ACC112 (cell line): ENCODE measurements around the gene FTO.
A peak's percentile ranks its signal among the peaks of the same experiment; 100 is the strongest.

Source experiments
- H2AFZ ChIP-seq: fragments of 200-600 bp; sonication (generic); one replicate; pipeline ENCODE4 v1.6.0; 2017; ENCODE audit warnings: antibody characterized with exemption, low read length; ENCODE audit not compliant: unreplicated experiment
- H3K27ac ChIP-seq: fragments of 200-600 bp; sonication (generic); 2 replicates; pipeline ENCODE4 v1.5.1; 2014; ENCODE audit warnings: low read depth, mild to moderate bottlenecking, antibody characterized with exemption, low read length, moderate library complexity
- H3K27me3 ChIP-seq: fragments of 200-600 bp; sonication (generic); 2 replicates; pipeline ENCODE4 v1.6.1; 2014; ENCODE audit warnings: mild to moderate bottlenecking, antibody characterized with exemption, low read length, moderate library complexity, mixed read lengths; ENCODE audit not compliant: insufficient read depth
- H3K36me3 ChIP-seq: fragments of 200-600 bp; sonication (generic); 2 replicates; pipeline ENCODE4 v1.6.1; 2016; ENCODE audit warnings: mild to moderate bottlenecking, antibody characterized with exemption, low read length, moderate library complexity, mixed read lengths; ENCODE audit not compliant: insufficient read depth
- H3K4me1 ChIP-seq: fragments of 200-600 bp; sonication (generic); one replicate; pipeline ENCODE4 v1.6.1; 2016; ENCODE audit warnings: low read length, mixed read lengths; ENCODE audit not compliant: insufficient read depth, unreplicated experiment, control insufficient read depth
- H3K4me3 ChIP-seq: fragments of 200-600 bp; sonication (generic); 2 replicates; pipeline ENCODE4 v1.5.1; 2014; ENCODE audit warnings: mild to moderate bottlenecking, low read depth, low read length
- H3K79me2 ChIP-seq: fragments of 200-600 bp; sonication (generic); one replicate; pipeline ENCODE4 v1.6.0; 2016; ENCODE audit warnings: low read length; ENCODE audit not compliant: control insufficient read depth, unreplicated experiment, insufficient read depth

Gene FTO

DNA sequence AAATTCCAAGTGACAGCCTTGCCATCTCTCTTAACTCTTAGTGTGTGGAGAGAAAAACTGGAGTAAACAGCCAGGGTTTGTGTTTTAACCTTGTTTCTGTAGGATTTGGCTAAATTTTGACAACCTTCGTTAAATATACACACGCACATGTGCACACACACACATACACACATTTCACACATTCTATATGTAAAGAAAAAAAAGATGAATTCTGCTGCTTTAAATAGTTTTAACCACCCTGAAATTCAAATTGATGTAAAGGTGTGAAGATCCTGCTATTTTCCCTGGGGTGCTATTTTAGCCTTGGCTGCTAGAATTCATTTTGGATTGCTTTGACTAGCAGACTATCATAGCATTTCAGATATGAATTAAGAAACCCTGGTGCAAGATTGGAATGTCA, 191.9 kb downstream of the FTO start:
- no peaks in the 10 kb centered on the region for H3K36me3 ChIP-seq
- no peaks in the 10 kb centered on the region for H3K27me3 ChIP-seq
- peaks cover 40% of the 10 kb centered on the region for H3K4me1 ChIP-seq
- no peak overlapping the region for H3K4me3 ChIP-seq
- H3K79me2 ChIP-seq = no peaks in the 10 kb centered on the region
- H3K27ac ChIP-seq = no peak overlapping the region
- H2AFZ ChIP-seq = no peak overlapping the region

- no peak overlapping the region for H2AFZ ChIP-seq
- H3K4me3 ChIP-seq = no peak overlapping the region
- no peaks in the 10 kb centered on the region for H3K36me3 ChIP-seq
- H3K27ac ChIP-seq = no peak overlapping the region
- no peaks in the 10 kb centered on the region for H3K27me3 ChIP-seq
- peaks cover 38% of the 10 kb centered on the region for H3K4me1 ChIP-seq
- no peaks in the 10 kb centered on the region for H3K79me2 ChIP-seq
Measured at GRCh38 chr16:53896722-53897121, 192.8 kb downstream of the FTO start.

DNA sequence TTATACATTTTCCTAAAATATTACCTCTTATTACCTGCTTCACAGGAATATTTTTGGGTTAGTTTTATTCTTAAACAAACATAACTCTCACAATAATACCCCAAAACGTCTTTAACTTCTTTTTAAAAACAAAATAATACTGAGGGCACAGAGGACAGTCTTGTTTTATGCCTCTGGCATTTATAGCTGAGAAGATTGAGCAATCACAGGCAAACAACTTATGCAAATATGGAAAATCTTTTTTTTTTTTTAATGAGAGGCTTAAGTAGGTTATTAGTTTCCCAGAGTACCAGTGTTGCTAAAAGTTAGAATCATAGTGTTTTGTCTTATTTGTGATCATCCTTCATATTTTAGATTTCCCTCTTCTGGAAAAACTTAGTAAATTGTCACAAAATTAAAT, 195.0 kb downstream of the FTO start:
- Histone ChIP-seq H3K4me1 (peaks cover 17% of the 10 kb centered on the region), H3K27me3 (no peaks in the 10 kb centered on the region), H3K36me3 (no peaks in the 10 kb centered on the region), H3K4me3 (no peak overlapping the region), H3K79me2 (no peaks in the 10 kb centered on the region), H2AFZ (no peak overlapping the region), H3K27ac (peak overlapping the region; percentile 7; the same call in 1 of the 2 replicates)

DNA sequence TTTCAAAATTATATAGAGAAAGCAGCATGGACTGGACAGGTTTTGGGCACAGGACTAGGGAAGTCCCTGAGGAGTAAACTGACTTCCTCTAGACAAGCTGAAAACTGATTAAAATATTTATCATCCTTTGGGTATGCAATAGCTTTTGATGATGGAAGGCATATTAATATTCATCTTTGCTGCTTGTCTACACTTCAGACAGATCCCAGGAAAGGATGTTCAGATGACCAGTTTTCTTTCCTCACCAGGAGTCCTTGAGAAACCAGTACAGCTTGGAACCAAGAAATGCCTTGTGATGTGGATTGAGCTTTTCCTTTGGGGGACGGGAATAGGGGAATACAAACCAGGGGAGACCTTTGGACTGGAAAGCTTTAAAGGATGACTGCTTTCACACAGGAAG, 195.5 kb downstream of the FTO start:
- H3K27ac ChIP-seq = peak overlapping the region; percentile 24

GRCh38 chr16:53900667-53901066, 196.7 kb downstream of the FTO start:
- H3K36me3 ChIP-seq = no peaks in the 10 kb centered on the region; the same call in 1 of the 2 replicates
- H3K4me3 ChIP-seq = no peak overlapping the region
- no peaks in the 10 kb centered on the region for H3K27me3 ChIP-seq
- H2AFZ ChIP-seq = no peak overlapping the region
- H3K79me2 ChIP-seq = no peaks in the 10 kb centered on the region
- H3K27ac ChIP-seq = no peak overlapping the region
- H3K4me1 ChIP-seq = peaks cover 8% of the 10 kb centered on the region

More for the DNA sequence above, 195.5 kb downstream of the FTO start:
- no peak overlapping the region for H2AFZ ChIP-seq
- H3K27me3 ChIP-seq = no peaks in the 10 kb centered on the region
- H3K4me3 ChIP-seq = no peak overlapping the region
- H3K4me1 ChIP-seq = peaks cover 12% of the 10 kb centered on the region
- H3K36me3 ChIP-seq = no peaks in the 10 kb centered on the region; the same call in 1 of the 2 replicates
- H3K79me2 ChIP-seq = no peaks in the 10 kb centered on the region

GRCh38 chr16:53901408-53901807, 197.5 kb downstream of the FTO start:
- Histone ChIP-seq H2AFZ (no peak overlapping the region), H3K4me3 (no peak overlapping the region), H3K27me3 (no peaks in the 10 kb centered on the region), H3K36me3 (no peaks in the 10 kb centered on the region; the same call in 1 of the 2 replicates), H3K4me1 (peaks cover 8% of the 10 kb centered on the region), H3K27ac (no peak overlapping the region), H3K79me2 (no peaks in the 10 kb centered on the region)

DNA sequence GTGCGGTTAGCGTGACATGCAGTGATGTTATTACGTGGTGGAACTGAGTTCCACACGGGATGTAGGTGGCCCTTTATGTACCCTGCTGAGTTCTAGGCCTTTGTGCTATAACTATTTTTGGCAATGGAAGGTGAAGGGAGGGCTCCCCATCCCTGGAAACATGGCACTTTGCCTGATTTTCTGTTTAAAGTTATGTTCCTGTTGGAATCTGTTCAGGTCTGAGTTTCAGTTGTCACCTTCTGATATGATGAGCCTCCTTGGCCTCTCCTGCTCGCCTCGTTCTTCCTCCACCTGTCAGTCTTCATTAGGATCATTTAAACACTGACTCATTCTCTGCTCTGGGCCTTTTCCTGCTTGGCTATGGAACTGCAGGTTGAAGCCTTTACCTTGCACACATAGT, 200.6 kb downstream of the FTO start:
- no peaks in the 10 kb centered on the region; the same call in 1 of the 2 replicates for H3K36me3 ChIP-seq
- no peak overlapping the region for H2AFZ ChIP-seq
- H3K4me3 ChIP-seq = no peak overlapping the region
- no peaks in the 10 kb centered on the region for H3K79me2 ChIP-seq
- peaks cover 2% of the 10 kb centered on the region for H3K4me1 ChIP-seq
- no peaks in the 10 kb centered on the region for H3K27me3 ChIP-seq
- no peak overlapping the region for H3K27ac ChIP-seq

GRCh38 chr16:53905028-53905427, 201.1 kb downstream of the FTO start:
- Histone ChIP-seq H3K4me3 (no peak overlapping the region), H3K27ac (no peak overlapping the region), H3K4me1 (no peaks in the 10 kb centered on the region), H3K27me3 (no peaks in the 10 kb centered on the region), H3K79me2 (no peaks in the 10 kb centered on the region), H2AFZ (no peak overlapping the region), H3K36me3 (no peaks in the 10 kb centered on the region; the same call in 1 of the 2 replicates)

- no peaks in the 10 kb centered on the region; the same call in 1 of the 2 replicates for H3K36me3 ChIP-seq
- H3K4me1 ChIP-seq = peaks cover 28% of the 10 kb centered on the region
- no peak overlapping the region for H3K27ac ChIP-seq
- no peaks in the 10 kb centered on the region for H3K79me2 ChIP-seq
- no peak overlapping the region for H3K4me3 ChIP-seq
- H2AFZ ChIP-seq = no peak overlapping the region
- no peaks in the 10 kb centered on the region for H3K27me3 ChIP-seq
Measured at GRCh38 chr16:53908731-53909130, 204.8 kb downstream of the FTO start.

DNA sequence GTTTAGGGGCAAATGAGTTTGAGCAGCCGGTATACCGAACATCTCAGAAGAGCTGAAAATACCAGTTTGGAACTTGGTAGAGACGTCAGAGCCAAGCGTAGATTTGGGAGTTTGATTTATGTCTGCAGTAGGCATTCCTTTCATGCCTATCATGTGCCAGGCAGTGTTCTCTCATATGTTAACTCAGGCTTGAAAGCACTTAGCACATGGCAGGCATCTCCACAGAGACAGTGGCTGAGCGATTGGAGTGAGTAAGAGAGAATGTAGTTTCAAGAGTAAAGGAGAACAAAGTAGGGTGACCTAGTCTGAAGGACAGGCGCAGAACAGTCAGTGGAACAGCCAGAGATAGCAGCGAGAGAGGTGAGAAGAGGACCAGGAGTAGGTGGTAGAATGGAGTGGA, 207.0 kb downstream of the FTO start:
- Histone ChIP-seq H3K79me2 (no peaks in the 10 kb centered on the region), H3K27ac (peak overlapping the region; percentile 70; the same call in 1 of the 2 replicates), H3K4me3 (no peak overlapping the region), H3K4me1 (peaks cover 28% of the 10 kb centered on the region), H3K36me3 (no peaks in the 10 kb centered on the region), H2AFZ (no peak overlapping the region), H3K27me3 (no peaks in the 10 kb centered on the region)

GRCh38 chr16:53911513-53911912, 207.6 kb downstream of the FTO start:
- Histone ChIP-seq H3K4me3 (no peak overlapping the region), H3K36me3 (no peaks in the 10 kb centered on the region), H3K27me3 (no peaks in the 10 kb centered on the region), H2AFZ (no peak overlapping the region), H3K4me1 (peaks cover 28% of the 10 kb centered on the region), H3K27ac (peak overlapping the region; percentile 70), H3K79me2 (no peaks in the 10 kb centered on the region)
